KMS-11 (cell line): ENCODE data around the gene ZNF516.

Source experiments
- H2AFZ ChIP-seq: fragments of 200-600 bp; sonication (generic); 2 replicates; pipeline ENCODE4 v1.6.1; 2016; ENCODE audit warnings: antibody characterized with exemption, mixed run types, low read depth
- H3K27ac ChIP-seq: fragments of 200-600 bp; sonication (generic); 2 replicates; pipeline ENCODE4 v1.6.1; 2016; ENCODE audit warnings: mild to moderate bottlenecking, mixed run types
- H3K27me3 ChIP-seq: fragments of 200-600 bp; sonication (generic); 2 replicates; pipeline ENCODE4 v1.6.1; 2017; ENCODE audit warnings: mild to moderate bottlenecking, low read depth, mixed run types, moderate library complexity; ENCODE audit not compliant: insufficient read depth
- H3K36me3 ChIP-seq: fragments of 200-600 bp; sonication (generic); 2 replicates; pipeline ENCODE4 v1.6.1; 2017; ENCODE audit warnings: mild to moderate bottlenecking, mixed run types; ENCODE audit not compliant: insufficient read depth
- H3K4me1 ChIP-seq: fragments of 200-600 bp; sonication (generic); 2 replicates; pipeline ENCODE4 v1.6.1; 2016; ENCODE audit warnings: mild to moderate bottlenecking, low read depth, mixed run types; ENCODE audit not compliant: poor library complexity, severe bottlenecking
- H3K4me2 ChIP-seq: fragments of 200-600 bp; sonication (generic); 2 replicates; pipeline ENCODE4 v1.7.0; 2016; ENCODE audit warnings: mild to moderate bottlenecking, mixed run types
- H3K4me3 ChIP-seq: fragments of 200-600 bp; sonication (generic); IDR thresholded peaks from 2 replicates; pipeline ENCODE4 v1.6.1; 2017; ENCODE audit warnings: low read depth, low read length, mixed read lengths; ENCODE audit not compliant: insufficient read depth
- H3K79me2 ChIP-seq: fragments of 200-600 bp; sonication (generic); 2 replicates; pipeline ENCODE4 v1.6.1; 2016; ENCODE audit warnings: low read depth, mixed run types; ENCODE audit not compliant: insufficient read depth
- H3K9ac ChIP-seq: fragments of 200-600 bp; sonication (generic); 2 replicates; pipeline ENCODE4 v1.6.1; 2016; ENCODE audit warnings: mild to moderate bottlenecking, mixed run types
- H4K20me1 ChIP-seq: fragments of 200-600 bp; sonication (generic); 2 replicates; pipeline ENCODE4 v1.6.1; 2016; ENCODE audit warnings: mild to moderate bottlenecking, mixed run types; ENCODE audit not compliant: insufficient read depth
- TF ChIP-seq, protein P1 (sequence below): fragments of 200-600 bp; sonication (generic); conservative IDR thresholded peaks from 2 replicates; pipeline ENCODE4 v1.6.1; 2017; ENCODE audit warnings: low read depth, mild to moderate bottlenecking, antibody characterized with exemption, low read length, moderate library complexity, mixed read lengths

ZNF516 gene

DNA sequence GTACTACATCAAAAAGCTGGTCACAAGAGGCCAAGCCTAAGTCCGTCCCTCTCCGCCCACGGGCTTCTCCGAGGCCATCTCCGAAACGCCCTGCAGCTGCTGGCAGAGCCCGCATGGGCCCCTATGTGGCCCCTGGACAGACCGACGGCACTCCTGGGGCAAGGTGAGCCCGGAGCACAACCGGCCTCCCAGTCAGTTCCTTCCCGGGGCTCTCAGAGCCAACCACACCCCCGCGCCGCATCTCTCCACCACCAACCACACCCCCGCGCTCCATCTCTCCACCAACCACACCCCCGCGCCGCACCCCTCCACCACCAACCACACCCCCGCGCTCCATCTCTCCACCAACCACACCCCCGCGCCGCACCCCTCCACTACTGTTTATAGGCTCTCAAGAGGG lies 93.5 kb downstream of the ZNF516 start:
- TF ChIP-seq, protein P1, sequence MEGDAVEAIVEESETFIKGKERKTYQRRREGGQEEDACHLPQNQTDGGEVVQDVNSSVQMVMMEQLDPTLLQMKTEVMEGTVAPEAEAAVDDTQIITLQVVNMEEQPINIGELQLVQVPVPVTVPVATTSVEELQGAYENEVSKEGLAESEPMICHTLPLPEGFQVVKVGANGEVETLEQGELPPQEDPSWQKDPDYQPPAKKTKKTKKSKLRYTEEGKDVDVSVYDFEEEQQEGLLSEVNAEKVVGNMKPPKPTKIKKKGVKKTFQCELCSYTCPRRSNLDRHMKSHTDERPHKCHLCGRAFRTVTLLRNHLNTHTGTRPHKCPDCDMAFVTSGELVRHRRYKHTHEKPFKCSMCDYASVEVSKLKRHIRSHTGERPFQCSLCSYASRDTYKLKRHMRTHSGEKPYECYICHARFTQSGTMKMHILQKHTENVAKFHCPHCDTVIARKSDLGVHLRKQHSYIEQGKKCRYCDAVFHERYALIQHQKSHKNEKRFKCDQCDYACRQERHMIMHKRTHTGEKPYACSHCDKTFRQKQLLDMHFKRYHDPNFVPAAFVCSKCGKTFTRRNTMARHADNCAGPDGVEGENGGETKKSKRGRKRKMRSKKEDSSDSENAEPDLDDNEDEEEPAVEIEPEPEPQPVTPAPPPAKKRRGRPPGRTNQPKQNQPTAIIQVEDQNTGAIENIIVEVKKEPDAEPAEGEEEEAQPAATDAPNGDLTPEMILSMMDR = no peak
- H3K4me1 ChIP-seq = no peaks in the 10 kb centered on the region
- H3K36me3 ChIP-seq = no peaks in the 10 kb centered on the region
- H3K79me2 ChIP-seq = peaks cover 18% of the 10 kb centered on the region
- H2AFZ ChIP-seq = no peak overlapping the region
- no peak overlapping the region for H3K27ac ChIP-seq
- no peak overlapping the region for H3K4me3 ChIP-seq
- no peak overlapping the region for H3K4me2 ChIP-seq
- H4K20me1 ChIP-seq = no peaks in the 10 kb centered on the region
- no peaks in the 10 kb centered on the region for H3K27me3 ChIP-seq
- no peak overlapping the region for H3K9ac ChIP-seq

DNA sequence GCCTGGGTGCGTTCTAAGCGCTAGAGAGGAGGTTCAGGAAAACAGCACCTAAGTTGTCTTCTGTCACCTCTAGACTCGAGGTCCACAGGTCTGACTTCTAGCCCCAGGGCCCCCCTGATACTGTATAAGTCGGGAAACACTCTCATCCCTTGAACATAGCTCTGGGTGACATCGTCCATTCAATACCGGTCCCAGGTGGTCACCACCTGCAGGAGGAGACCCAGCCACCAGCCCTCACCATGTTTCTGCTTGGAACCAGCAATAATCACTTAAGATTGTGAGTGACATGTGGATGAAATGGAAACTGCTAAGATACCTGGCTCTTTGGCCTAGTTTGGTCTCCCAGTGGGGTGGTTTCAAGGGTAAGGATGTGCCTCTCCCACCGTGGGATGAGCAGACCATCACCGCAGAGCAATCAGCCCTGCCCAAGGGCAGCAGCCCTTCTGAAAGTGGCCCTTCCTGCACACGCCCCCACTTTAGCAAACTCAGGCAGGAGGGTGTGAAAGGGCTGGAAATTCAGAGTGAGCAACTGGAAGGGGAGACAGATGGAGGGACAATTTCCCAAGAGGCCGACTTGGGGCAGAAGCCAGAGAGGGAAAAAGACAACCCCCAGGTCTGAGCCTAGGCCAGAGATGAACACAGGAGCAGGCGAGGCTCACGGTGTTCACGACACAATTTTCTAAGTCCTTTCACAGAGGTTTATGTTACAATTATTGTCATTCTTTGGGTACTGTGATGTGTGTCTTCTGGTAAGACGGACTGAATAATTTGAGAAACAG lies 95.2 kb downstream of the ZNF516 start:
- Histone ChIP-seq H3K27me3 (no peaks in the 10 kb centered on the region), H4K20me1 (no peaks in the 10 kb centered on the region), H3K36me3 (no peaks in the 10 kb centered on the region), H2AFZ (no peak overlapping the region), H3K4me3 (no peak overlapping the region), H3K9ac (no peak overlapping the region), H3K4me1 (no peaks in the 10 kb centered on the region), H3K79me2 (peaks cover 18% of the 10 kb centered on the region), H3K4me2 (no peak overlapping the region), H3K27ac (no peak overlapping the region)
- TF ChIP-seq, protein P1 = no peak

DNA sequence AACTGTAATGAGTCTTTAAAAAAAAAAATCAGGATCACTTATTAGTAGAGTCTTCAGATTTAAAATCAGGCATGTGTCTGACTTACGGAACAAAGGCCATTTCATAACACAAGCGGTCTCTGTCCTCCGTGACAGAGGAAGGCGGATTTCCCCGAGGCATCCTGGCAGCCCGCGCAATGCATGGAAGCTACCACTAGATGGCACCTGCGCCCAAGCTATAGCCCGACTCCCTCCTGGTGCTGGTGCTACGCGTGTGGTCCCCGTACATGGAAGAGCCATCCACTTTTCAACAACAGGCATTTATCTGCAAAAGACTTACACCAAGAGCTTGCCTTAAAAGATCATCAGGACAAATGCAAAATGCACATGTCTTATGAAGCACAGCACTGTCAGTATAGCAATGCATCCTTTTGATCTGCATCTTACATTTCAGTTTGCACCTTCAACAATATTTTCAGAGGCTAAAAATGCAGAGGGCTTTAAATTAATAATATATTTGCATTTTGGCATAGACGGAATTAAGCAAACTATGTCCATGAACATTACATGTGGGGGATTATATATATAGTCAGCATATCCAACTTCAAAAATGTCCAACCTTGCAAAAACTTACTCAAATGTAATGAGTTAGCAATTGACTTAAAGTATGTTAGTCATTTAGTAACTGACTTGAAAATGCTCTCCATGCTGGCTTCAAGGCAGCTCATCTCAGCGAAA lies 96.0 kb downstream of the ZNF516 start:
- H4K20me1 ChIP-seq = no peaks in the 10 kb centered on the region

DNA sequence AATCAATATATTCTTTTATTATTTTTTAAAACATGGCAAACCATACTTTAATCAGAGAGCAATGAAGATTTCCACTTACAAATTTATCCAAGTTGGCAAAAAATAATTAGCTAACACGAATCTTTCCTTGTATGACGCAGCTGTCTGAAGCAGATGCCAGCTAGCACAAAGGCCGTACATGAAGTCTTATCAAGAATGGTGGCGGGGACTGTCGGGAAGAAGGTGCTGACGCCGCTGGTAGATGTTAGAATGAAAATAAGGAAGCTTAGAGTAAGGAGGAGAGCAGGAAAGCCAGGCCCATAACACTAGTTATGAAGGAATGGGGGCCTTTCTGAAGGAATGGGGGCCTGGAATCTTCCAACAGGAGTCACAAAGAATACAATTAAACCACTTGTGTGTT lies 96.7 kb downstream of the ZNF516 start:
- Histone ChIP-seq H3K27ac (no peak overlapping the region), H3K4me1 (no peaks in the 10 kb centered on the region), H4K20me1 (no peaks in the 10 kb centered on the region), H3K36me3 (no peaks in the 10 kb centered on the region), H3K9ac (no peak overlapping the region), H3K4me2 (no peak overlapping the region), H2AFZ (no peak overlapping the region), H3K4me3 (no peak overlapping the region), H3K79me2 (peaks cover 11% of the 10 kb centered on the region), H3K27me3 (no peaks in the 10 kb centered on the region)
- TF ChIP-seq, protein P1 = no peak

More for the DNA sequence above, 96.0 kb downstream of the ZNF516 start:
- Histone ChIP-seq H3K4me3 (no peak overlapping the region), H3K27me3 (no peaks in the 10 kb centered on the region), H2AFZ (no peak overlapping the region), H3K79me2 (peaks cover 18% of the 10 kb centered on the region), H3K4me1 (no peaks in the 10 kb centered on the region), H3K9ac (no peak overlapping the region), H3K36me3 (no peaks in the 10 kb centered on the region), H3K27ac (no peak overlapping the region), H3K4me2 (no peak overlapping the region)
- TF ChIP-seq, protein P1 = peak; percentile 99
